OCI-LY7 (cell line): ENCODE results near the gene LRRC8E. TPM values are rescaled to one million over a fixed set of nuclear protein-coding genes. Genes with fewer than 3 reads are reported as not detected.
A peak's percentile ranks its signal among the peaks of the same experiment; 100 is the strongest.

Source experiments
- BruUV-seq: library from RNA; stranded (reverse); fragments of 400-500 nt; replicated peaks from 2 replicates; lab custom pipeline; 2021; lab: Mats Ljungman, UMichigan
- CTCF ChIA-PET: fragments of 300-600 bp; sonication (Branson Sonifier 250); formaldehyde crosslinking; loops from one replicate; lab custom pipeline; 2022; ENCODE audit warnings: antibody characterized with exemption; ENCODE audit not compliant: unreplicated experiment; lab: Charles Lee
- POLR2A ChIA-PET: fragments of 300-600 bp; sonication (Branson Sonifier 250); formaldehyde crosslinking; loops from one replicate; lab custom pipeline; 2022; ENCODE audit warnings: antibody characterized with exemption; lab: Charles Lee
- DNase-seq: peaks from one replicate; pipeline ENCODE4 v3.0.0-alpha.2; 2015; ENCODE audit warnings: low spot score
- H2AFZ ChIP-seq: fragments of 200-600 bp; sonication (generic), shearing (Covaris generic); 2 replicates; pipeline ENCODE4 v1.6.1; 2014; ENCODE audit warnings: mild to moderate bottlenecking, antibody characterized with exemption, low read length, moderate library complexity
- H3K27ac ChIP-seq: fragments of 200-600 bp; sonication (generic); 2 replicates; pipeline ENCODE4 v1.5.1; 2014; ENCODE audit warnings: mixed run types, low read depth, mild to moderate bottlenecking, moderate library complexity, low read length, inconsistent platforms; ENCODE audit not compliant: poor library complexity, severe bottlenecking
- H3K36me3 ChIP-seq: fragments of 200-600 bp; sonication (generic); 2 replicates; pipeline ENCODE4 v1.6.1; 2014; ENCODE audit warnings: mild to moderate bottlenecking, antibody characterized with exemption, low read length, moderate library complexity, mixed read lengths; ENCODE audit not compliant: insufficient read depth
- H3K4me1 ChIP-seq: fragments of 200-600 bp; sonication (generic); 2 replicates; pipeline ENCODE4 v1.5.1; 2014; ENCODE audit warnings: mild to moderate bottlenecking, low read length; ENCODE audit not compliant: insufficient read depth, poor library complexity, severe bottlenecking
- H3K4me2 ChIP-seq: fragments of 200-600 bp; sonication (generic); 2 replicates; pipeline ENCODE4 v1.6.1; 2014; ENCODE audit warnings: mild to moderate bottlenecking, low read length
- H3K4me3 ChIP-seq: fragments of 200-600 bp; sonication (generic); 2 replicates; pipeline ENCODE4 v1.5.1; 2014; ENCODE audit warnings: mild to moderate bottlenecking, low read depth, low read length; ENCODE audit not compliant: poor library complexity, severe bottlenecking
- H3K79me2 ChIP-seq: fragments of 200-600 bp; sonication (generic); 2 replicates; pipeline ENCODE4 v1.6.1; 2016; ENCODE audit warnings: low read depth, mild to moderate bottlenecking, low read length, moderate library complexity, mixed read lengths; ENCODE audit not compliant: insufficient read depth
- H3K9me2 ChIP-seq: fragments of 200-600 bp; sonication (generic); 2 replicates; pipeline ENCODE4 v1.6.1; 2016; ENCODE audit warnings: mild to moderate bottlenecking, low read length, mixed read lengths; ENCODE audit not compliant: insufficient read depth
- H3K9me3 ChIP-seq: fragments of 200-600 bp; sonication (generic); 2 replicates; pipeline ENCODE4 v1.6.1; 2014; ENCODE audit warnings: mild to moderate bottlenecking, mixed run types, low read length, mixed read lengths
- H4K20me1 ChIP-seq: fragments of 200-600 bp; sonication (generic); 2 replicates; pipeline ENCODE4 v1.6.1; 2014; ENCODE audit warnings: mild to moderate bottlenecking, antibody characterized with exemption, low read length, moderate library complexity, mixed read lengths; ENCODE audit not compliant: insufficient read depth
- CTCF ChIP-seq: fragments of 200-600 bp; sonication (generic); conservative IDR thresholded peaks from 2 replicates; pipeline ENCODE4 v1.5.1; 2014; ENCODE audit warnings: mild to moderate bottlenecking, antibody characterized with exemption, low read length, moderate library complexity, mixed read lengths
- EZH2phosphoT487 ChIP-seq: fragments of 200-600 bp; sonication (generic); IDR thresholded peaks from 2 replicates; pipeline ENCODE4 v1.6.1; 2018; ENCODE audit warnings: low read depth, borderline replicate concordance, mild to moderate bottlenecking, mixed run types, antibody characterized with exemption, low read length, moderate library complexity, mixed read lengths
- intact Hi-C: fragments of 100-400 bp; cut with micrococcal nuclease; formaldehyde crosslinking; loops from one replicate; pipeline ENCODE4 v1.10.0; 2022; ENCODE audit not compliant: unreplicated experiment
- total RNA-seq, 2 experiments: library from RNA; depleted of rRNA in 1 of 2; stranded (reverse); fragments of >200 nt in 1 of 2; shearing (Covaris generic) in 1 of 2; gene quantifications; 2 replicates each; pipeline ENCODE4 v1.2.3, GENCODE V29; 2014 to 2022

LRRC8E gene
- total RNA-seq, 2 experiments from 2014 or later: not detected

- intact Hi-C loops: loop anchor here (1.0 kb wide), 1 partner anchor 8 kb away; no protein-coding TSS in a partner anchor
- TF ChIP-seq CTCF (no peak), EZH2phosphoT487 (no peak)
- no peak overlapping the region for H2AFZ ChIP-seq
Observed at GRCh38 chr19:7862413-7862951, 25.8 kb upstream of the LRRC8E start.

GRCh38 chr19:7863157-7863970 is 24.9 kb upstream of the LRRC8E start:
- Histone ChIP-seq H3K27ac (no peak overlapping the region), H3K4me1 (peaks cover 13% of the 10 kb centered on the region), H3K9me2 (no peaks in the 10 kb centered on the region), H3K9me3 (no peaks in the 10 kb centered on the region), H3K4me3 (no peak overlapping the region), H3K79me2 (no peaks in the 10 kb centered on the region), H4K20me1 (no peaks in the 10 kb centered on the region), H3K36me3 (no peaks in the 10 kb centered on the region), H2AFZ (no peak overlapping the region), H3K4me2 (no peak overlapping the region)
- TF ChIP-seq CTCF: no peak
- intact Hi-C loops: no loop called here
- ChIA-PET POLR2A (no interaction called here), CTCF (no interaction called here)
- no TSS peak for BruUV-seq
- no peak for DNase-seq

More at GRCh38 chr19:7862413-7862951, 25.8 kb upstream of the LRRC8E start:
- POLR2A ChIA-PET: no interaction called here
- no TSS peak for BruUV-seq
- Histone ChIP-seq H3K4me1 (peaks cover 17% of the 10 kb centered on the region), H3K79me2 (no peaks in the 10 kb centered on the region), H3K9me3 (no peaks in the 10 kb centered on the region), H3K27ac (no peak overlapping the region), H3K4me3 (peak overlapping the region; percentile 23), H3K9me2 (no peaks in the 10 kb centered on the region), H3K4me2 (peak overlapping the region; percentile 51), H3K36me3 (no peaks in the 10 kb centered on the region), H4K20me1 (no peaks in the 10 kb centered on the region)
- peak; percentile 84 for DNase-seq
- CTCF ChIA-PET: no interaction called here
